Gastrocnemius medialis (tissue), 4 donors: ENCODE data around the gene KIAA0040.

Experiments used
- POLR2A ChIP-seq, 2 donors: fragments of 450-650 bp; IDR thresholded peaks; one replicate each; pipeline ENCODE4 v1.6.1; 2017; ENCODE audit warnings: antibody characterized with exemption in 2 of 2, mild to moderate bottlenecking in 2 of 2, moderate library complexity in 2 of 2
- TF ChIP-seq, protein P1 (sequence below), 5 experiments: fragments of 450-650 bp in 3 of 5; fragments of 200-600 bp in 2 of 5; sonication (generic) in 2 of 5; IDR thresholded peaks in 4 of 5; conservative IDR thresholded peaks in 1 of 5; 1 replicate in 4 of 5; 2 replicates in 1 of 5; pipeline ENCODE4 v1.5.1; 2016 to 2019; ENCODE audit warnings: antibody characterized with exemption in 5 of 5, mild to moderate bottlenecking in 3 of 5, moderate library complexity in 3 of 5

DNA sequence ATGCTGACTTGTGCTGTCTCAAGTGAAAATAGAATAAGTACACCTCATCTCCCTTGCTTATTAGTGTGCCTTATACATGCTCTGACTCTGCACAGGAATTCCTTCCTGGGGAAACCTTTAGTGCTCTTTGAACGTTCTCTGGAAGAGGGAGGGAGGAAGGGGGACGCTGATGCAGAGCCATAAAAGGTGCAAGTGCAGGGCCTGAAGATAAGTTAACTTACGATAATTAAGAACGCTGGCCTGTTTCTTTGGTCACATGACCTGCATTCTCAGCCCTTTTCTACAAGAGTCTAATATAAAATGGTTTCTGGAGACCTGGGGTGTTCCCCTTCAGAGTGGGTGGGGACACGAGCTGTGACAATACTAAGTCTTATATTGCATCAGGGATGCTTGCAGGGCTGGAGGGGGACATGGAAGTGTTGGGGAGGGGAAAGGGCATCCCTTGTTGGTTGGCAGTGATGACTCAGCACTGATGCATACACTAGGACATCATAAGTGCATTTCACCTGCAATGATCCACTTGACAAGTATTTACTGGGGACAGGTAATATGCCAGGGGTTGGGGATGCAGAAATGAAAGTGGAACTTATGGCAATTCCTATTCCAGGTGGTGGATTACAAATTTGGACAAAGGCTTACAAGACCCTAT lies 26.3 kb upstream of the KIAA0040 start:
- TF ChIP-seq, protein P1, sequence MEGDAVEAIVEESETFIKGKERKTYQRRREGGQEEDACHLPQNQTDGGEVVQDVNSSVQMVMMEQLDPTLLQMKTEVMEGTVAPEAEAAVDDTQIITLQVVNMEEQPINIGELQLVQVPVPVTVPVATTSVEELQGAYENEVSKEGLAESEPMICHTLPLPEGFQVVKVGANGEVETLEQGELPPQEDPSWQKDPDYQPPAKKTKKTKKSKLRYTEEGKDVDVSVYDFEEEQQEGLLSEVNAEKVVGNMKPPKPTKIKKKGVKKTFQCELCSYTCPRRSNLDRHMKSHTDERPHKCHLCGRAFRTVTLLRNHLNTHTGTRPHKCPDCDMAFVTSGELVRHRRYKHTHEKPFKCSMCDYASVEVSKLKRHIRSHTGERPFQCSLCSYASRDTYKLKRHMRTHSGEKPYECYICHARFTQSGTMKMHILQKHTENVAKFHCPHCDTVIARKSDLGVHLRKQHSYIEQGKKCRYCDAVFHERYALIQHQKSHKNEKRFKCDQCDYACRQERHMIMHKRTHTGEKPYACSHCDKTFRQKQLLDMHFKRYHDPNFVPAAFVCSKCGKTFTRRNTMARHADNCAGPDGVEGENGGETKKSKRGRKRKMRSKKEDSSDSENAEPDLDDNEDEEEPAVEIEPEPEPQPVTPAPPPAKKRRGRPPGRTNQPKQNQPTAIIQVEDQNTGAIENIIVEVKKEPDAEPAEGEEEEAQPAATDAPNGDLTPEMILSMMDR (IDR thresholded peaks at IDR 0.05 in 4 of 5, conservative IDR thresholded peaks at IDR 0.05 in 1 of 5), result no peak
- TF ChIP-seq POLR2A (IDR thresholded peaks at IDR 0.05), result no peak
